Fibroblast of lung (primary cell): ENCODE data around the gene SLC27A5.

Source experiments
- EZH2 ChIP-seq: IDR thresholded peaks from 2 replicates; pipeline ENCODE4 v1.5.1; 2012; ENCODE audit warnings: low read length, control low read depth, mild to moderate bottlenecking; ENCODE audit errors: missing control alignments
- TF ChIP-seq, protein P1 (sequence below), 2 donors: IDR thresholded peaks in 1 of 2; conservative IDR thresholded peaks in 1 of 2; 1 replicate in 1 of 2; 2 replicates in 1 of 2; pipeline ENCODE4 v1.5.1; 2011 to 2012; ENCODE audit warnings: low read length in 2 of 2, control low read depth in 1 of 2, inconsistent platforms in 1 of 2, low read depth in 1 of 2, mild to moderate bottlenecking in 1 of 2

DNA sequence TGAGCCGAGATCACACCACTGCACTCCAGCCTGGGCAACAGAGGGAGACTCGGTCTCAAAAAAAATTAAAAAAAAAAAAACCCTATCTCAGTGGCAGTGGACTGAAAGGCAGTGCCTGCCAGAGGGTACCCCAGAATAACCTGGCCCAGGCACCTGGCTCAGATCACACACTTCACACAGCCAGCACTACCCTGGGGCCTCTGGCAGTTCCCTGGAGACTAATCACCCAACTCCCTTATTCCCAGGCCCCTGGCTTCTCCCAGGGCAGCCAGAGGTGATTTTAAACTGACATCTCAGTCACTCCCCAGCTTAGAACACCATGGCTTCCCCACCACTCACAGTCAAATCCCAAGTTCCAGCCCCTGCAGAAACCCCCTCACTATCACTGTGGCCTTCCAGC, 3.5 kb upstream of the SLC27A5 start:
- TF ChIP-seq, protein P1, sequence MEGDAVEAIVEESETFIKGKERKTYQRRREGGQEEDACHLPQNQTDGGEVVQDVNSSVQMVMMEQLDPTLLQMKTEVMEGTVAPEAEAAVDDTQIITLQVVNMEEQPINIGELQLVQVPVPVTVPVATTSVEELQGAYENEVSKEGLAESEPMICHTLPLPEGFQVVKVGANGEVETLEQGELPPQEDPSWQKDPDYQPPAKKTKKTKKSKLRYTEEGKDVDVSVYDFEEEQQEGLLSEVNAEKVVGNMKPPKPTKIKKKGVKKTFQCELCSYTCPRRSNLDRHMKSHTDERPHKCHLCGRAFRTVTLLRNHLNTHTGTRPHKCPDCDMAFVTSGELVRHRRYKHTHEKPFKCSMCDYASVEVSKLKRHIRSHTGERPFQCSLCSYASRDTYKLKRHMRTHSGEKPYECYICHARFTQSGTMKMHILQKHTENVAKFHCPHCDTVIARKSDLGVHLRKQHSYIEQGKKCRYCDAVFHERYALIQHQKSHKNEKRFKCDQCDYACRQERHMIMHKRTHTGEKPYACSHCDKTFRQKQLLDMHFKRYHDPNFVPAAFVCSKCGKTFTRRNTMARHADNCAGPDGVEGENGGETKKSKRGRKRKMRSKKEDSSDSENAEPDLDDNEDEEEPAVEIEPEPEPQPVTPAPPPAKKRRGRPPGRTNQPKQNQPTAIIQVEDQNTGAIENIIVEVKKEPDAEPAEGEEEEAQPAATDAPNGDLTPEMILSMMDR (conservative IDR thresholded peaks at IDR 0.05 in 1 of 2, IDR thresholded peaks at IDR 0.05 in 1 of 2; ENCODE audit: low read depth in 1 of 2, low read length in 2 of 2), result no peak
- TF ChIP-seq EZH2, result no peak
